ENCODE data around the gene PRX. TPM values are rescaled to one million over a fixed set of nuclear protein-coding genes. Genes with fewer than 3 reads are reported as not detected.

Gene PRX
- total and polyA plus RNA-seq, 2 experiments from 2014 or later: 4.2 TPM

DNA sequence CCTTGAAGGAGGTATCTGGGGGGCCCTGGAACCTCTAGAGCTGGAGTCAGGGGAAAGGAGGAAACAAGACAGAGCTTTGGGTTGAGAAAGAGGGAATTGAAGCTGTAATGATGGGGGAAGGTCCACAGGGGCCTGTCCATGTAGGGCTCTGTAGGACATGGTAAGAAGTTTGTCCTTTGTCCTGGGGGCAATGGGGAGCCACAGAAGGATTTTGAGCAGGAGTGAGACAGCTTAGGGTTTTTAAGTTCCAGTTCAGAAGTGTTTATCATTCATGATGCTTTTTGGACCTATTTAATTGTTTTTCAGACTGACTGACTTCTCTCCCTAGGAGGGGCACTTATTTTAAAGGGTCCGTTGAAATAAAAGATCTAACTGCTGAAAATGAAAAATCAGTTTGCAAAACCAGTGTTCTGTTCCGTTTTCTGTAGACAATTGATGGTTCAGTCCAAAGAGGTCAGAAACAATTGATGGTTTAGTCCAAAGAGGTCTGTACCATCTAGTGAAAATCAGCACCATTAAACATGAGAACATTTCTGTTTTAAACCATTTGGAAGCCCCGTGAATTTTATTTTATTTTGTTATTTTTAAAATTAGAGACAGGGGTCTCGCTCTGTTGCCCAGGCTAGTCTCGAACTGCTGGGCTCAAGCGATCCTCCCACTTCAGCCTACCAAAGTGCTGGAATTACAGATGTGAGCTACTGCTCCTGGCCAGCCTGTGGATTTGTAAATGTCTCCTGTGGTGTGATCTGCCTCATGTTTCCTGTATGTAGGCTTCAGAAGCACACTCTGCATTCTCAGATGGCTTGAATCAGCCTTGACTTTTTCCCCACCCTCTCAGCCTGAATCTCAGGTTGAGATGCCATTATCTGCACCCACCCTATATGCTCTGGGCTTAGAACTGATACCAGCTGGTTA lies 56.2 kb downstream of the PRX start:
- Histone ChIP-seq H3K27me3 (ENCODE audit: insufficient read depth) (no peaks in the 10 kb centered on the region), H3K36me3 (ENCODE audit: insufficient read depth) (no peaks in the 10 kb centered on the region), H3F3A (replicated peaks; ENCODE audit: low read depth) (no peaks in the 10 kb centered on the region), H3K4me2 (no peak overlapping the region), H3K27ac (ENCODE audit: low read depth) (no peak overlapping the region), H4K20me1 (replicated peaks; ENCODE audit: insufficient read depth) (no peaks in the 10 kb centered on the region; the same call in 1 of the 2 replicates), H3K4me3 (no peak overlapping the region), H3K4me1 (ENCODE audit: insufficient read depth) (no peaks in the 10 kb centered on the region), H3K79me2 (replicated peaks; ENCODE audit: insufficient read depth) (no peaks in the 10 kb centered on the region), H2AFZ (no peak overlapping the region), H3K9me2 (ENCODE audit: insufficient read depth) (no peaks in the 10 kb centered on the region)
- Mint-ChIP-seq H3K36me3 (ENCODE audit: low read depth) (no peaks in the 10 kb centered on the region), H3K27ac (peak overlapping the region; percentile 6; the same call in 1 of the 2 replicates), H3K4me3 (no peak overlapping the region), H3K4me1 (peaks cover 22% of the 10 kb centered on the region), H3K9me3 (no peaks in the 10 kb centered on the region), H3K27me3 (ENCODE audit: insufficient read depth, low read depth, poor library complexity) (no peaks in the 10 kb centered on the region)
- no peak for TF ChIP-seq POLR2AphosphoS5 (IDR thresholded peaks at IDR 0.05; ENCODE audit: low read depth)
- no peak for TF ChIP-seq CTCF (conservative IDR thresholded peaks at IDR 0.05; ENCODE audit: low read depth in 2 of 2)
- no peak for TF ChIP-seq NANOG (IDR thresholded peaks at IDR 0.05; ENCODE audit: borderline replicate concordance)
- TF ChIP-seq ZNF331 (CRISPR knock-in tag; IDR thresholded peaks at IDR 0.05; ENCODE audit: low read depth): no peak
- TF ChIP-seq EZH2phosphoT487 (IDR thresholded peaks at IDR 0.05; ENCODE audit: unreplicated experiment): no peak
- TF ChIP-seq EZH2 (IDR thresholded peaks at IDR 0.05; ENCODE audit: low read depth, unreplicated experiment): no peak
- no peak for TF ChIP-seq REST (IDR thresholded peaks at IDR 0.05; ENCODE audit: unreplicated experiment)
- TF ChIP-seq CREB1 (CRISPR knock-in tag; IDR thresholded peaks at IDR 0.05; ENCODE audit: low read depth): no peak
- TF ChIP-seq ETS1 (IDR thresholded peaks at IDR 0.05): no peak
- ATAC-seq (no peak), DNase-seq (ENCODE audit: low spot score) (no peak)
